Measurements from ENCODE around the gene NES. TPM values are rescaled to one million over a fixed set of nuclear protein-coding genes. Genes with fewer than 3 reads are reported as not detected.

NES gene
- total and polyA plus RNA-seq, 2 of the 8 experiments (the other 6 are each of a cell fraction or from before 2014, with no cell fraction given): 13.3 to 135 TPM

DNA sequence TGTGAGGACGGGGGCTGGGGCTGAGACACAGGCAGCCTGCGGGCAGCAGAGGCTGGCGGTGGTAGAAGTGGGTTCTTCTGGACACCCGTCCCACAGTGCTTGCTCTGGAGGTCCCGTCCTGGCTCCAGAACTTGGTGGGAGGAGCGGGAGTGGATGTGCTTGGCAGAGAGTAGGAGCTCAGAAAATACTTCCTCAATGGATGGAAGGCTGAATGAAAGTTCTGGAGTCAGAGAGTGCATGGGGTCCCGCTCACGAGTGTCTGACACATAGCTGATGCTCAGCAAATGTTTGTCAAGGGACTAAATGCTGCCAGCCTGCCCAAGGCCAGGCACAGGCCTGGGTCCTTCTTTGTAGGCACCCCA is 13.4 kb upstream of the NES start:
- WGBS, 2 experiments (ENCODE audit: extremely low coverage in 1 of 2, insufficient coverage in 1 of 2, insufficient read length in 1 of 2, insufficient replicate concordance in 2 of 2, low coverage in 1 of 2, low lambda C conversion rate in 2 of 2, missing lambda C conversion rate in 1 of 2): 72% methylated on average over 8 of the region's 8 CpGs; no CpG with 5 or more reads in 1 of the 2 experiments
- Histone ChIP-seq H4K91ac (replicated peaks; ENCODE audit: insufficient read length, low read length) (peak overlapping the region; percentile 49), H3K56ac (replicated peaks; ENCODE audit: insufficient read length, low read depth, low read length) (no peak overlapping the region), H3K27me3 (replicated peaks in 1 of 4; ENCODE audit: control insufficient read depth in 3 of 4, extremely low read depth in 1 of 4, insufficient read depth in 3 of 4, low read length in 3 of 4) (peaks cover 0 to 7% (median 0%) of the 10 kb centered on the region in 4 experiments; a peak in 2 of 7 replicates), H3K4me2 (ENCODE audit: insufficient read depth in 1 of 2, low read depth in 2 of 2, low read length in 2 of 2) (peak overlapping the region; percentile 14 to 72), H3K79me1 (ENCODE audit: low read depth, low read length) (no peaks in the 10 kb centered on the region), H2BK20ac (ENCODE audit: low read length) (peak overlapping the region; percentile 87; the same call in 1 of the 2 replicates), H3K9me3 (ENCODE audit: insufficient read depth in 2 of 2, low read depth in 1 of 2, low read length in 1 of 2) (no peaks in the 10 kb centered on the region), H3K4me1 (replicated peaks in 1 of 4; ENCODE audit: control insufficient read depth in 3 of 4, insufficient read depth in 4 of 4, low read length in 3 of 4) (peaks cover 24 to 51% (median 38%) of the 10 kb centered on the region in 4 experiments), H4K5ac (ENCODE audit: insufficient read length, low read depth, low read length) (no peak overlapping the region), H2BK15ac (ENCODE audit: low read length) (no peak overlapping the region; the same call in 1 of the 2 replicates), H4K20me1 (replicated peaks in 1 of 2; ENCODE audit: control insufficient read depth in 1 of 2, insufficient read depth in 2 of 2, low read length in 2 of 2) (no peaks in the 10 kb centered on the region), H3K9ac (replicated peaks in 1 of 4; ENCODE audit: extremely low read depth in 1 of 4, low read depth in 3 of 4, low read length in 3 of 4) (0 out of 7 replicates have a peak overlapping the region, but pooled peaks of 1 of the 4 experiments have one; percentile 9), H3K4ac (replicated peaks; ENCODE audit: insufficient read length, low read depth, low read length) (peak overlapping the region; percentile 91), H2BK12ac (ENCODE audit: low read depth, low read length) (peak overlapping the region; percentile 78), H2BK120ac (replicated peaks; ENCODE audit: low read depth, low read length) (peak overlapping the region; percentile 76), H3K4me3 (ENCODE audit: extremely low read depth in 1 of 4, insufficient read depth in 2 of 4, low read depth in 3 of 4, low read length in 4 of 4) (peak overlapping the region in 2 of 4 experiments; percentile 2 to 52; a peak in 2 of 8 replicates), H3K36me3 (ENCODE audit: control insufficient read depth in 2 of 4, insufficient read depth in 4 of 4, low read length in 3 of 4) (no peaks in the 10 kb centered on the region), H4K8ac (ENCODE audit: extremely low read depth, insufficient read depth, low read length) (no peak overlapping the region), H2AFZ (ENCODE audit: low read length) (no peak overlapping the region), H3K14ac (ENCODE audit: insufficient read length) (no peak overlapping the region), H3K18ac (ENCODE audit: extremely low read depth, low read length) (peak overlapping the region; percentile 99), H3K23me2 (ENCODE audit: low read depth, low read length) (peaks cover 10% of the 10 kb centered on the region; the same call in 1 of the 2 replicates), H3K23ac (ENCODE audit: insufficient read length) (no peak overlapping the region), H3K27ac (ENCODE audit: low read depth, low read length) (no peak overlapping the region), H2BK5ac (ENCODE audit: low read depth, low read length) (peak overlapping the region; percentile 42; the same call in 1 of the 2 replicates), H2AK5ac (ENCODE audit: low read depth, low read length) (peak overlapping the region; percentile 92; the same call in 1 of the 2 replicates), H3K79me2 (ENCODE audit: control insufficient read depth in 1 of 2, insufficient read depth in 2 of 2, low read length in 2 of 2) (no peaks in the 10 kb centered on the region)
- ChIA-PET POLR2A (ENCODE audit: partially characterized antibody) (interaction anchor here (1.3 to 13.9 kb wide), 11 partner anchors 16 to 168 kb away, joined by 3 to 530 read pairs (median 9); partner anchors contain the start of genes CRABP2, HDGF, INSRR and ISG20L2), CTCF (ENCODE audit: partially characterized antibody) (interaction anchor here (0.5 to 66.0 kb wide), 30 partner anchors 3 to 236 kb away, joined by 3 to 4284 read pairs (median 10); partner anchors contain the start of genes BCAN, CRABP2, HAPLN2 and INSRR)
- no peak for DNase-seq (ENCODE audit: low read depth in 1 of 2, low spot score in 2 of 2)
- FAIRE-seq: no peak
- TF ChIP-seq KDM1A (IDR thresholded peaks at IDR 0.05; ENCODE audit: borderline replicate concordance, low read length): no peak
- TF ChIP-seq SP4 (IDR thresholded peaks at IDR 0.05; ENCODE audit: low read length): no peak
- no peak for TF ChIP-seq SAP30 (IDR thresholded peaks at IDR 0.05; ENCODE audit: insufficient read depth, insufficient replicate concordance, low read length)
- TF ChIP-seq, protein P1, sequence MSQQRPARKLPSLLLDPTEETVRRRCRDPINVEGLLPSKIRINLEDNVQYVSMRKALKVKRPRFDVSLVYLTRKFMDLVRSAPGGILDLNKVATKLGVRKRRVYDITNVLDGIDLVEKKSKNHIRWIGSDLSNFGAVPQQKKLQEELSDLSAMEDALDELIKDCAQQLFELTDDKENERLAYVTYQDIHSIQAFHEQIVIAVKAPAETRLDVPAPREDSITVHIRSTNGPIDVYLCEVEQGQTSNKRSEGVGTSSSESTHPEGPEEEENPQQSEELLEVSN (IDR thresholded peaks at IDR 0.05): no peak
- TF ChIP-seq, protein P2, sequence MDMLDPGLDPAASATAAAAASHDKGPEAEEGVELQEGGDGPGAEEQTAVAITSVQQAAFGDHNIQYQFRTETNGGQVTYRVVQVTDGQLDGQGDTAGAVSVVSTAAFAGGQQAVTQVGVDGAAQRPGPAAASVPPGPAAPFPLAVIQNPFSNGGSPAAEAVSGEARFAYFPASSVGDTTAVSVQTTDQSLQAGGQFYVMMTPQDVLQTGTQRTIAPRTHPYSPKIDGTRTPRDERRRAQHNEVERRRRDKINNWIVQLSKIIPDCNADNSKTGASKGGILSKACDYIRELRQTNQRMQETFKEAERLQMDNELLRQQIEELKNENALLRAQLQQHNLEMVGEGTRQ (IDR thresholded peaks at IDR 0.05; ENCODE audit: low read length): no peak
- no peak for TF ChIP-seq CTCF (IDR thresholded peaks at IDR 0.05; ENCODE audit: control extremely low read depth in 1 of 3, insufficient read depth in 1 of 3, low read depth in 1 of 3, low read length in 3 of 3)
- TF ChIP-seq CTBP2 (IDR thresholded peaks at IDR 0.05; ENCODE audit: borderline replicate concordance, insufficient read depth, insufficient read length, low read length): no peak
